MM.1S (cell line): ENCODE data around the gene CKM.

Experiments used
- DNase-seq: peaks from one replicate; pipeline ENCODE4 v3.0.0-alpha.2; 2015
- H2AFZ ChIP-seq: fragments of 300-600 bp; sonication (generic); 2 replicates; pipeline ENCODE4 v1.6.0; 2016; ENCODE audit warnings: antibody characterized with exemption, low read length
- H3F3A ChIP-seq: fragments of 300-600 bp; sonication (generic); 2 replicates; pipeline ENCODE4 v1.6.1; 2016; ENCODE audit warnings: mild to moderate bottlenecking, antibody characterized with exemption, low read length, moderate library complexity, mixed read lengths; ENCODE audit not compliant: insufficient read depth
- H3K27ac ChIP-seq: fragments of 300-600 bp; sonication (generic); 2 replicates; pipeline ENCODE4 v1.5.1; 2016; ENCODE audit warnings: mild to moderate bottlenecking, low read length
- H3K27me3 ChIP-seq: fragments of 300-600 bp; sonication (generic); replicated peaks from 2 replicates; pipeline ENCODE4 v1.6.0; 2016; ENCODE audit warnings: low read length; ENCODE audit not compliant: insufficient read depth
- H3K36me3 ChIP-seq: fragments of 300-600 bp; sonication (generic); replicated peaks from 2 replicates; pipeline ENCODE4 v1.6.1; 2016; ENCODE audit warnings: mild to moderate bottlenecking, low read length, mixed read lengths; ENCODE audit not compliant: insufficient read depth
- H3K4me1 ChIP-seq: fragments of 300-600 bp; sonication (generic); 2 replicates; pipeline ENCODE4 v1.6.1; 2016; ENCODE audit warnings: low read length, mixed read lengths
- H3K4me2 ChIP-seq: fragments of 300-600 bp; sonication (generic); 2 replicates; pipeline ENCODE4 v1.6.0; 2016; ENCODE audit warnings: low read depth, low read length
- H3K4me3 ChIP-seq: fragments of 300-600 bp; sonication (generic); 2 replicates; pipeline ENCODE4 v1.5.1; 2016; ENCODE audit warnings: low read length, mixed read lengths
- H3K79me2 ChIP-seq: fragments of 300-600 bp; sonication (generic); 2 replicates; pipeline ENCODE4 v1.6.1; 2016; ENCODE audit warnings: mixed run types, low read length, mixed read lengths
- H3K9ac ChIP-seq: fragments of 300-600 bp; sonication (generic); 2 replicates; pipeline ENCODE4 v1.6.1; 2016; ENCODE audit warnings: low read length, mixed read lengths
- H3K9me2 ChIP-seq: fragments of 300-600 bp; sonication (generic); replicated peaks from 2 replicates; pipeline ENCODE4 v1.6.1; 2016; ENCODE audit warnings: mild to moderate bottlenecking, low read length, mixed read lengths; ENCODE audit not compliant: insufficient read depth
- H3K9me3 ChIP-seq: fragments of 300-600 bp; sonication (generic); replicated peaks from 2 replicates; pipeline ENCODE4 v1.6.1; 2016; ENCODE audit warnings: mild to moderate bottlenecking, low read length, mixed read lengths; ENCODE audit not compliant: insufficient read depth
- H4K20me1 ChIP-seq: fragments of 300-600 bp; sonication (generic); 2 replicates; pipeline ENCODE4 v1.6.1; 2016; ENCODE audit warnings: mild to moderate bottlenecking, low read length, moderate library complexity, mixed read lengths; ENCODE audit not compliant: insufficient read depth
- EZH2 ChIP-seq: fragments of 300-600 bp; sonication (generic); optimal IDR thresholded peaks from 2 replicates; pipeline ENCODE3; 2017; ENCODE audit warnings: low read depth, mild to moderate bottlenecking, antibody characterized with exemption, low read length, mixed read lengths
- EZH2phosphoT487 ChIP-seq: fragments of 300-600 bp; sonication (generic); IDR thresholded peaks from 2 replicates; pipeline ENCODE4 v1.6.1; 2018; ENCODE audit warnings: antibody characterized with exemption, low read length
- TF ChIP-seq, protein P1 (sequence below): fragments of 300-600 bp; sonication (generic); IDR thresholded peaks from 2 replicates; pipeline ENCODE4 v1.5.1; 2016; ENCODE audit warnings: antibody characterized with exemption, low read length, mixed read lengths

CKM gene

DNA sequence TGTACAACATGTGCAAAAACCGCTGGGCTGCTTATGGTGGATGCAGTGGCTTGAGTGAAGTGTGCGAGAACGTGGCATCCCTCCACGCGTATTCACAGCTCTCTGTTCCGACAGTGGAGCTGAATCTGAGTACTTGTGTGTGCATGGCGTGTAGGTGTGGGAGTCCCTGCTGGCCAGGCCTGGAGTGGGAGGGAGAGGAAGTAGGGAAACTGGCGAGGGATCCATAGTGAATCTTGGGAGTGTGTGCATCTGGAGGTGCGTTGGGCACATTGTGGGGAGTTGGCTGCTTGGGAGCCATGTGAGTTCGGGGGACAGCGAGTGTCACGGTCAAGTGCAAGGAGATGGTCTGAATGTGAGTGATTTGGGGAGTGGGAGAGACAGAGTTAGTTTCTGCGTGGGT is 20.2 kb upstream of the CKM start:
- H3K9ac ChIP-seq, result no peak overlapping the region
- TF ChIP-seq EZH2phosphoT487, result no peak
- TF ChIP-seq, protein P1, sequence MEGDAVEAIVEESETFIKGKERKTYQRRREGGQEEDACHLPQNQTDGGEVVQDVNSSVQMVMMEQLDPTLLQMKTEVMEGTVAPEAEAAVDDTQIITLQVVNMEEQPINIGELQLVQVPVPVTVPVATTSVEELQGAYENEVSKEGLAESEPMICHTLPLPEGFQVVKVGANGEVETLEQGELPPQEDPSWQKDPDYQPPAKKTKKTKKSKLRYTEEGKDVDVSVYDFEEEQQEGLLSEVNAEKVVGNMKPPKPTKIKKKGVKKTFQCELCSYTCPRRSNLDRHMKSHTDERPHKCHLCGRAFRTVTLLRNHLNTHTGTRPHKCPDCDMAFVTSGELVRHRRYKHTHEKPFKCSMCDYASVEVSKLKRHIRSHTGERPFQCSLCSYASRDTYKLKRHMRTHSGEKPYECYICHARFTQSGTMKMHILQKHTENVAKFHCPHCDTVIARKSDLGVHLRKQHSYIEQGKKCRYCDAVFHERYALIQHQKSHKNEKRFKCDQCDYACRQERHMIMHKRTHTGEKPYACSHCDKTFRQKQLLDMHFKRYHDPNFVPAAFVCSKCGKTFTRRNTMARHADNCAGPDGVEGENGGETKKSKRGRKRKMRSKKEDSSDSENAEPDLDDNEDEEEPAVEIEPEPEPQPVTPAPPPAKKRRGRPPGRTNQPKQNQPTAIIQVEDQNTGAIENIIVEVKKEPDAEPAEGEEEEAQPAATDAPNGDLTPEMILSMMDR, result no peak
- TF ChIP-seq EZH2, result no peak
- no peak overlapping the region for H3K4me3 ChIP-seq

DNA sequence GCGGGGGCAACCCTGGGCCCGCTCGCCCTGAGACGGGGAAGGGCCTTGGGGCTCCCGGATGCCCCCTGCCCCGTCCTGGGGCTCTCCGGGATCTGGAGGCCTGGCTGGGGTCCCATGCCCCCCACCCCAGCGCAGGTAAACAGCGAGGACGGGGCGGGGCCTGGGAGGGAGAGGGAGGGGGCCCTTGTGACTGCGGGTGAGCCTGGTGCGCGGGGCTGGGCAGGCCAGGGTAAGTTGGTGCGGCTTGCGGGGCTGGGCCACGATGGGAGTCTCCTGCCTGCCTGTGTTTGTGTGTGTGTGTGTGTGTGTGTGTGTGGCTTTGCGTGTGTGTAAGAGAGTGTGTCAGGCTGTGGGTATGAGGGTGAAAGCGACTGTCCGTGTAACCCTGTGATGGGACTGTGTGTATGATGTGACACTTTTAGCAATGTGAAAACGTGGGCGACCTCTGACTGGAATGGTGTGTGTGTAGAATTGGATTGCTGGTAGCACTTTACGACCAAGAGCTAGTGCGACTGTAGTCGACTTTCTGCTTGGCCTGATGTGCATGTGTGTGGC is 18.3 kb upstream of the CKM start:
- Histone ChIP-seq H3K9me3 (no peaks in the 10 kb centered on the region), H4K20me1 (no peaks in the 10 kb centered on the region), H3K9me2 (no peaks in the 10 kb centered on the region), H3K27me3 (peaks cover 26% of the 10 kb centered on the region), H3F3A (no peaks in the 10 kb centered on the region), H3K4me2 (peak overlapping the region; percentile 39; the same call in 1 of the 2 replicates), H3K27ac (no peak overlapping the region), H3K36me3 (no peaks in the 10 kb centered on the region), H3K79me2 (no peaks in the 10 kb centered on the region), H2AFZ (no peak overlapping the region), H3K4me3 (no peak overlapping the region; the same call in 1 of the 2 replicates), H3K9ac (no peak overlapping the region), H3K4me1 (0 out of 2 replicates have a peak, but pooled peaks cover 3% of the 10 kb centered on the region)
- TF ChIP-seq EZH2phosphoT487 (no peak), EZH2 (no peak)
- TF ChIP-seq, protein P1, result no peak
- no peak for DNase-seq

More for the DNA sequence above, 20.2 kb upstream of the CKM start:
- Histone ChIP-seq H3K9me3 (no peaks in the 10 kb centered on the region), H3K36me3 (no peaks in the 10 kb centered on the region), H3F3A (no peaks in the 10 kb centered on the region), H2AFZ (no peak overlapping the region), H3K4me2 (no peak overlapping the region), H3K9me2 (no peaks in the 10 kb centered on the region), H3K79me2 (no peaks in the 10 kb centered on the region), H3K27ac (no peak overlapping the region), H3K4me1 (0 out of 2 replicates have a peak, but pooled peaks cover 3% of the 10 kb centered on the region), H3K27me3 (peaks cover 43% of the 10 kb centered on the region), H4K20me1 (no peaks in the 10 kb centered on the region)
- no peak for DNase-seq

DNA sequence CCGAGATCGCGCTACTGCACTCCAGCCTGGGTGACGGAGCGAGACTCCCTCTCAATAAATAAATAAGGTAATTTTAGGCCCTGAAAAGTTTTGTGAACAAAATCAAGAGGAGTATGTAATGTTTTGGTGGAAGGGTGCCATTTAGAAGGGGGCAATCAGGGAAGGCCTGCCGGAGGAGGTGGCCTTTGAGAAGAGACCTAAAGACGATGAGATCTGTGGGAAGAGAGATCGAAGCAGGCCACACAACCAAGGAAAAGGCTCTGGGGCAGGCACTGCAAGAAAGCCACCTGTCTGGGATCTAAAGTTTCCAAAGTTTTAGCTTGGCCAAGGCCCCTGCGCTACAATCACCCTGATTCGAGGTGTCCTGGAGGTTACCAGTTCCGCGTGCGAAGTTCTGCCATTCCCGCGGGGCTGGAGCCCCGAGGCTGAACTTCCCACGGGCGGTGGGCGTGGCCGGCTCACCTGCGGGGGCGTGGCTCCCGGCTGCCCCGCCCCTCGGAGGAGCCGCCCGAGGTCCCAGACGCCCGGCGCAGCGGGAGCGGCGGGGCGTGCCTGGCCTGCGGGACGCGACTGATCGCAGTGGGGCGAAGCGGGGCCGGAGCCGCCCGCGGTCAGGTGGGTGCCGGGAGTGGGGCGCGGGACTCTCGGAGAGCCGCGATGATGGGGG is 17.7 kb upstream of the CKM start, which contains the start of gene KLC3:
Gene KLC3, plus strand, starts transcription at position 519 of the 667 bp plus-strand sequence. CDS start 4,792 bp downstream, outside the sequence.
- Histone ChIP-seq H3F3A (no peaks in the 10 kb centered on the region), H3K36me3 (no peaks in the 10 kb centered on the region), H3K9me2 (no peaks in the 10 kb centered on the region), H3K9me3 (no peaks in the 10 kb centered on the region), H3K4me1 (0 out of 2 replicates have a peak, but pooled peaks cover 3% of the 10 kb centered on the region), H2AFZ (no peak within 1 kb of the TSS), H3K4me2 (peak within 1 kb of the TSS; percentile 39; the same call in 1 of the 2 replicates), H3K9ac (no peak within 1 kb of the TSS), H3K27ac (no peak within 1 kb of the TSS), H4K20me1 (no peaks in the 10 kb centered on the region), H3K27me3 (peaks cover 20% of the 10 kb centered on the region), H3K4me3 (no peak within 1 kb of the TSS; the same call in 1 of the 2 replicates), H3K79me2 (no peaks in the 10 kb centered on the region)
- TF ChIP-seq EZH2phosphoT487 (no peak), EZH2 (no peak)
- TF ChIP-seq, protein P1, result no peak
- DNase-seq, result peak; percentile 23
